ENCODE data around the gene FOXP1.

GRCh38 chr3:70989174-70989573 is 594.4 kb downstream of the FOXP1 start:
- TF ChIP-seq CTCF (IDR thresholded peaks at IDR 0.05) (no peak), POLR2A (IDR thresholded peaks at IDR 0.05) (no peak)
